OCI-LY3 (cell line): ENCODE measurements around the gene AK4.

Experiments
- EZH2phosphoT487 ChIP-seq: fragments of 200-600 bp; shearing (Covaris generic); IDR thresholded peaks from 2 replicates; pipeline ENCODE4 v1.6.1; 2018; ENCODE audit warnings: antibody characterized with exemption, mixed run types, low read depth
- TF ChIP-seq, protein P1 (sequence below): fragments of 200-600, 300-600 bp; sonication (generic); IDR thresholded peaks from 2 replicates; pipeline ENCODE4 v1.5.1; 2014; ENCODE audit warnings: antibody characterized with exemption, low read length, low read depth

GRCh38 chr1:65224681-65225091 is 76.7 kb downstream of the AK4 start:
- TF ChIP-seq, protein P1, sequence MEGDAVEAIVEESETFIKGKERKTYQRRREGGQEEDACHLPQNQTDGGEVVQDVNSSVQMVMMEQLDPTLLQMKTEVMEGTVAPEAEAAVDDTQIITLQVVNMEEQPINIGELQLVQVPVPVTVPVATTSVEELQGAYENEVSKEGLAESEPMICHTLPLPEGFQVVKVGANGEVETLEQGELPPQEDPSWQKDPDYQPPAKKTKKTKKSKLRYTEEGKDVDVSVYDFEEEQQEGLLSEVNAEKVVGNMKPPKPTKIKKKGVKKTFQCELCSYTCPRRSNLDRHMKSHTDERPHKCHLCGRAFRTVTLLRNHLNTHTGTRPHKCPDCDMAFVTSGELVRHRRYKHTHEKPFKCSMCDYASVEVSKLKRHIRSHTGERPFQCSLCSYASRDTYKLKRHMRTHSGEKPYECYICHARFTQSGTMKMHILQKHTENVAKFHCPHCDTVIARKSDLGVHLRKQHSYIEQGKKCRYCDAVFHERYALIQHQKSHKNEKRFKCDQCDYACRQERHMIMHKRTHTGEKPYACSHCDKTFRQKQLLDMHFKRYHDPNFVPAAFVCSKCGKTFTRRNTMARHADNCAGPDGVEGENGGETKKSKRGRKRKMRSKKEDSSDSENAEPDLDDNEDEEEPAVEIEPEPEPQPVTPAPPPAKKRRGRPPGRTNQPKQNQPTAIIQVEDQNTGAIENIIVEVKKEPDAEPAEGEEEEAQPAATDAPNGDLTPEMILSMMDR, result no peak
- TF ChIP-seq EZH2phosphoT487, result no peak
